Breast epithelium (tissue), 4 donors: ENCODE data around the gene OBI1. TPM values are rescaled to one million over a fixed set of nuclear protein-coding genes. Genes with fewer than 3 reads are reported as not detected.

Experiments
- DNase-seq, 2 donors: peaks; one replicate each; pipeline ENCODE4 v3.0.0-alpha.2; 2019; ENCODE audit warnings: low spot score in 2 of 2
- H3K27ac ChIP-seq, 2 donors: fragments of 200-600 bp; sonication (generic) in 1 of 2; one replicate each; pipeline ENCODE4 v1.5.1; 2016 to 2019; ENCODE audit warnings: mild to moderate bottlenecking in 1 of 2
- H3K27me3 ChIP-seq, 2 donors: fragments of 200-600 bp; sonication (generic) in 1 of 2; one replicate each; pipeline versions ENCODE4 v1.5.1 to v1.6.0; 2017 to 2019; ENCODE audit warnings: control low read depth in 1 of 2, mild to moderate bottlenecking in 1 of 2
- H3K36me3 ChIP-seq: fragments of 200-600 bp; one replicate; pipeline ENCODE4 v1.5.1; 2019
- H3K4me1 ChIP-seq, 2 donors: fragments of 200-600 bp; sonication (generic); one replicate each; pipeline ENCODE4 v1.5.1; 2016 to 2019; ENCODE audit warnings: control low read depth in 1 of 2
- H3K4me3 ChIP-seq, 3 donors: fragments of 200-600 bp; sonication (generic); 1 replicate in 2 of 3; 2 replicates in 1 of 3; pipeline ENCODE4 v1.5.1; 2016 to 2019; ENCODE audit warnings: mild to moderate bottlenecking in 3 of 3, moderate library complexity in 2 of 3
- H3K9me3 ChIP-seq, 2 donors: fragments of 200-600 bp; sonication (generic) in 1 of 2; one replicate each; pipeline ENCODE4 v1.5.1; 2016 to 2019; ENCODE audit warnings: control low read depth in 1 of 2
- CTCF ChIP-seq, 3 donors: fragments of 450-650 bp; IDR thresholded peaks; one replicate each; pipeline ENCODE4 v1.5.1; 2016 to 2017; ENCODE audit warnings: antibody characterized with exemption in 3 of 3, mild to moderate bottlenecking in 3 of 3, moderate library complexity in 3 of 3
- POLR2A ChIP-seq: fragments of 450-650 bp; IDR thresholded peaks from one replicate; pipeline ENCODE4 v1.6.1; 2016; ENCODE audit warnings: antibody characterized with exemption, mild to moderate bottlenecking, moderate library complexity
- POLR2AphosphoS5 ChIP-seq, 3 donors: sonication (generic); formaldehyde crosslinking; IDR thresholded peaks; one replicate each; pipeline ENCODE4 v1.6.1; 2017; ENCODE audit warnings: antibody characterized with exemption in 3 of 3
- intact Hi-C: fragments of 100-400 bp; cut with DNase I; formaldehyde crosslinking; loops from one replicate; pipeline ENCODE4 v1.15.1; 2023; ENCODE audit warnings: low total_unique reads
- total RNA-seq, 3 donors: library from RNA; depleted of rRNA; stranded (reverse); fragments of >200 nt; gene quantifications; one replicate each; pipeline ENCODE4 v1.1.0, GENCODE V29; 2016

OBI1 gene
- total RNA-seq, 3 donors from 2014 or later, result 10.1 to 14.0 (median 13.4) TPM

GRCh38 chr13:78686461-78686860 is 27.5 kb upstream of the OBI1 start:
- peaks cover 0 to 3% of the 10 kb centered on the region in 2 donors for H3K27me3 ChIP-seq
- H3K36me3 ChIP-seq, result no peaks in the 10 kb centered on the region
- no peak for DNase-seq

GRCh38 chr13:78680576-78681350 is 21.8 kb upstream of the OBI1 start:
- Histone ChIP-seq H3K36me3 (no peaks in the 10 kb centered on the region), H3K4me3 (no peak overlapping the region), H3K27ac (no peak overlapping the region), H3K27me3 (no peaks in the 10 kb centered on the region), H3K9me3 (no peaks in the 10 kb centered on the region), H3K4me1 (no peaks in the 10 kb centered on the region)
- no peak for TF ChIP-seq CTCF (IDR thresholded peaks at IDR 0.05)
- no peak for DNase-seq
- intact Hi-C loops, result loop anchor here (1.0 kb wide), 1 partner anchor 12 kb away; no protein-coding TSS in a partner anchor

More at GRCh38 chr13:78686461-78686860, 27.5 kb upstream of the OBI1 start:
- Histone ChIP-seq H3K4me1 (no peaks in the 10 kb centered on the region), H3K27ac (no peak overlapping the region), H3K4me3 (no peak overlapping the region), H3K9me3 (no peaks in the 10 kb centered on the region)
- no peak for TF ChIP-seq CTCF (IDR thresholded peaks at IDR 0.05)
- TF ChIP-seq POLR2A, result no peak
- no peak for TF ChIP-seq POLR2AphosphoS5 (IDR thresholded peaks at IDR 0.05)
- intact Hi-C loops, result no loop called here

- Histone ChIP-seq H3K36me3 (no peaks in the 10 kb centered on the region), H3K4me1 (no peaks in the 10 kb centered on the region), H3K4me3 (no peak overlapping the region), H3K9me3 (no peaks in the 10 kb centered on the region), H3K27me3 (no peaks in the 10 kb centered on the region), H3K27ac (no peak overlapping the region)
- TF ChIP-seq CTCF (IDR thresholded peaks at IDR 0.05), result no peak
- TF ChIP-seq POLR2AphosphoS5 (IDR thresholded peaks at IDR 0.05), result no peak
- TF ChIP-seq POLR2A, result no peak
- DNase-seq, result no peak
- intact Hi-C loops, result no loop called here
These were observed 21.2 kb upstream of the OBI1 start for GRCh38 chr13:78680115-78680561.

GRCh38 chr13:78679329-78679728 is 20.4 kb upstream of the OBI1 start:
- H3K9me3 ChIP-seq, result no peaks in the 10 kb centered on the region

More at GRCh38 chr13:78679329-78679728, 20.4 kb upstream of the OBI1 start:
- H3K27ac ChIP-seq, result no peak overlapping the region
- DNase-seq, result no peak
- no peaks in the 10 kb centered on the region for H3K36me3 ChIP-seq
- intact Hi-C loops, result loop anchor here (5.0 kb wide), 1 partner anchor 1027 kb away; no protein-coding TSS in a partner anchor
- H3K4me3 ChIP-seq, result no peak overlapping the region
- H3K4me1 ChIP-seq, result no peaks in the 10 kb centered on the region
- TF ChIP-seq CTCF (IDR thresholded peaks at IDR 0.05) (no peak), POLR2A (no peak), POLR2AphosphoS5 (IDR thresholded peaks at IDR 0.05) (no peak)
- H3K27me3 ChIP-seq, result no peaks in the 10 kb centered on the region
